ENCODE data around the gene GALNT2. TPM values are rescaled to one million over a fixed set of nuclear protein-coding genes. Genes with fewer than 3 reads are reported as not detected.

The GALNT2 gene
- total RNA-seq, 2 donors from 2014 or later, result 29.9 to 39.5 TPM

GRCh38 chr1:230095938-230096337 lies 28.9 kb downstream of the GALNT2 start:
- no peak overlapping the region for H3K4me3 ChIP-seq
- DNase-seq (ENCODE audit: low spot score), result no peak
- TF ChIP-seq CTCF (IDR thresholded peaks at IDR 0.05), result no peak
- H3K27me3 ChIP-seq, result no peaks in the 10 kb centered on the region
- no peak overlapping the region for H3K27ac ChIP-seq
- no peaks in the 10 kb centered on the region for H3K4me1 ChIP-seq
- no peaks in the 10 kb centered on the region for H3K36me3 ChIP-seq
- H3K9me3 ChIP-seq, result no peaks in the 10 kb centered on the region

DNA sequence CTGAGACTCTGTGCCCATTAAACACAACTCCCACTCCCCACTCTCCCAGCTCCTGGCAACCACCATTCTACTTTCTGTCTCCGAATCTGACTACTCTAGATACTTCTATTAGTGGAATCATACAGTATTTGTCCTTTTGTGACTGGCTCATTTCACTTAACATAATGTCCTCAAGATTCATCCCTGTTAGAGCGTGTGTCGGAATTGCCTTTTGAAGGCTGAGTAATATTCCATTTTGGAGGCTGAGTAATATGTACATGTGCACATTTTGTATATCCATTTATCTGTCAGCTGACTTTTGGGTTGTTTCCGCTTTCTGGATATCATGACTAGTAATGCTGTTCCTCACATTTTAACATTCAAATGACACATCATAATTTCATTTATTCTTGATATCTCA lies 30.3 kb downstream of the GALNT2 start:
- H3K4me1 ChIP-seq, result peaks cover 0 to 9% of the 10 kb centered on the region in 2 donors
- no peaks in the 10 kb centered on the region for H3K27me3 ChIP-seq
- no peak overlapping the region for H3K4me3 ChIP-seq
- no peak for DNase-seq (ENCODE audit: low spot score)
- no peaks in the 10 kb centered on the region for H3K36me3 ChIP-seq
- no peaks in the 10 kb centered on the region for H3K9me3 ChIP-seq
- TF ChIP-seq CTCF (IDR thresholded peaks at IDR 0.05), result no peak
- no peak overlapping the region for H3K27ac ChIP-seq

DNA sequence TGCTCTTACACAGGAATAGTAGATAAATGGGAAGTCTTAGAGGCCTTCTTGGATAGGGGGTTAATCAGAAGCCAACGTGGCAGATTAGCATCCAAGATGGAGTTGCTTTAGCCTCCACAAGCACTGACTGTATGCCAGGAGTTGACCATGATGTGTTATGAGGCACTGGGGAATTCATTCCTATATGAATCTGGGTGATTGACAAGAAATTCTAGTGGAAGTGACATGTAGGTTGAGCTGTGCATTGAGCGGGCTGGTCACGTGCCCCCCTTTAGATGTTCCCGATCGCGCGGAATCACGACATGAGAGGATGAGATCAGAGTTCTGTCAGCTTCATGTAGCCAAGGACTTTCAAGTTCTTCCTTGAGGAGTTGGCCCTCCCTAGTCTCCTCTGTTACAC lies 31.7 kb downstream of the GALNT2 start:
- Histone ChIP-seq H3K27me3 (no peaks in the 10 kb centered on the region), H3K36me3 (no peaks in the 10 kb centered on the region), H3K4me3 (no peak overlapping the region), H3K9me3 (no peaks in the 10 kb centered on the region), H3K4me1 (peaks cover 0 to 15% of the 10 kb centered on the region in 2 donors), H3K27ac (no peak overlapping the region)
- DNase-seq (ENCODE audit: low spot score), result no peak
- no peak for TF ChIP-seq CTCF (IDR thresholded peaks at IDR 0.05)

- H3K4me1 ChIP-seq, result peaks cover 0 to 22% of the 10 kb centered on the region in 2 donors
Observed at GRCh38 chr1:230099465-230099864, 32.4 kb downstream of the GALNT2 start.

GRCh38 chr1:230100932-230101331 lies 33.9 kb downstream of the GALNT2 start:
- H3K9me3 ChIP-seq, result no peaks in the 10 kb centered on the region
- H3K27ac ChIP-seq, result no peak overlapping the region
- no peak overlapping the region for H3K4me3 ChIP-seq
- H3K36me3 ChIP-seq, result no peaks in the 10 kb centered on the region
- no peaks in the 10 kb centered on the region for H3K27me3 ChIP-seq
- TF ChIP-seq CTCF (IDR thresholded peaks at IDR 0.05), result no peak
- H3K4me1 ChIP-seq, result peaks cover 3 to 37% of the 10 kb centered on the region in 2 donors
- DNase-seq (ENCODE audit: low spot score), result no peak

More at GRCh38 chr1:230099465-230099864, 32.4 kb downstream of the GALNT2 start:
- H3K27me3 ChIP-seq, result no peaks in the 10 kb centered on the region
- no peak for TF ChIP-seq CTCF (IDR thresholded peaks at IDR 0.05)
- no peak overlapping the region for H3K4me3 ChIP-seq
- H3K36me3 ChIP-seq, result no peaks in the 10 kb centered on the region
- no peak overlapping the region for H3K27ac ChIP-seq
- no peak for DNase-seq (ENCODE audit: low spot score)
- no peaks in the 10 kb centered on the region for H3K9me3 ChIP-seq

DNA sequence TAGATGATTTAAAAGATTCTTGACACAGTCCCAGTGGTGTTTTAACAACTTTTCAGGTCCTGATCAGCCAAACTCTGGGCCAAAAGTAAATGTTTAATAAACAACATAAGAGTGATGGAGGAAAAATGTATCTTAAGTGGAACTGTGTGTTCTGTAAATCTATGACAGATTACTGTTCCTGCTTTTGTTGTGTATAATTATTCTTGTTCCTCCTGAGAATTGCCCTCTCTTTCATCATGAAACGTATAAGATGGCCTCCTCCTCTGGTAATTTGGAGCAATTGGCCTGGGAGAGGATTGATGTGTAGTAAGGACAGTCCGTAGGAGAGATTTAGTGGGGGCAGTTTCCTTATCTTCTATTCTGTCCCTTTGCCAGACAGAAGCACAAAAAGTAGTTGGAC lies 34.5 kb downstream of the GALNT2 start:
- Histone ChIP-seq H3K9me3 (no peaks in the 10 kb centered on the region), H3K36me3 (no peaks in the 10 kb centered on the region), H3K27me3 (no peaks in the 10 kb centered on the region), H3K4me3 (no peak overlapping the region), H3K27ac (no peak overlapping the region), H3K4me1 (peaks cover 3 to 43% of the 10 kb centered on the region in 2 donors)
- no peak for TF ChIP-seq CTCF (IDR thresholded peaks at IDR 0.05)
- DNase-seq (ENCODE audit: low spot score), result no peak
